CD4-positive, alpha-beta T cell treated with Interleukin-2 at 100 ng/mL for 4 hours (primary cell): Measurements from ENCODE around the gene GPSM1.

Experiments used
- DNase-seq: peaks from one replicate; pipeline ENCODE4 v3.0.0-alpha.2; 2020; ENCODE audit warnings: low spot score

The GPSM1 gene

GRCh38 chr9:136290508-136291000 is 36.8 kb upstream of the GPSM1 start:
- DNase-seq = no peak

GRCh38 chr9:136291306-136292025 is 35.9 kb upstream of the GPSM1 start:
- no peak for DNase-seq

GRCh38 chr9:136292026-136292538 is 35.3 kb upstream of the GPSM1 start:
- no peak for DNase-seq

GRCh38 chr9:136292591-136293448 is 34.5 kb upstream of the GPSM1 start:
- no peak for DNase-seq

- DNase-seq = no peak
These were observed 33.8 kb upstream of the GPSM1 start for GRCh38 chr9:136293476-136294077.

- DNase-seq = no peak
These were observed 32.9 kb upstream of the GPSM1 start for GRCh38 chr9:136294437-136294836.

- no peak for DNase-seq
These were observed 32.3 kb upstream of the GPSM1 start for GRCh38 chr9:136295055-136295454.

GRCh38 chr9:136295542-136296433 is 31.6 kb upstream of the GPSM1 start:
- DNase-seq = no peak

GRCh38 chr9:136296434-136297015 is 30.8 kb upstream of the GPSM1 start:
- no peak for DNase-seq

- no peak for DNase-seq
These were observed 30.2 kb upstream of the GPSM1 start for GRCh38 chr9:136297016-136297691.

GRCh38 chr9:136297766-136298735 is 29.3 kb upstream of the GPSM1 start:
- no peak for DNase-seq

GRCh38 chr9:136299116-136299515 is 28.2 kb upstream of the GPSM1 start:
- no peak for DNase-seq

GRCh38 chr9:136299541-136299940 is 27.8 kb upstream of the GPSM1 start:
- DNase-seq = no peak

- no peak for DNase-seq
These were observed 27.3 kb upstream of the GPSM1 start for GRCh38 chr9:136300016-136300545.

- DNase-seq = no peak
These were observed 26.5 kb upstream of the GPSM1 start for GRCh38 chr9:136300866-136301265.

GRCh38 chr9:136302527-136302926 is 24.8 kb upstream of the GPSM1 start:
- DNase-seq = no peak

- no peak for DNase-seq
These were observed 24.1 kb upstream of the GPSM1 start for GRCh38 chr9:136303066-136303824.

GRCh38 chr9:136303825-136304416 is 23.4 kb upstream of the GPSM1 start, which contains the start of gene CCDC187:
TSS of gene CCDC187 (minus strand) at chr9:136304094. CDS start at chr9:136303830, 264 bp downstream.
- no peak for DNase-seq
